GM12892 (cell line): Measurements from ENCODE around the gene RBFA.

Source experiments
- POLR2A ChIP-seq: IDR thresholded peaks from 2 replicates; pipeline ENCODE4 v1.6.1; 2011; ENCODE audit warnings: low read depth, low read length, control low read depth
- POLR2AphosphoS5 ChIP-seq: IDR thresholded peaks from 2 replicates; pipeline ENCODE4 v1.6.1; 2011; ENCODE audit warnings: low read depth, low read length, control low read depth
- TAF1 ChIP-seq: IDR thresholded peaks from 2 replicates; pipeline ENCODE4 v1.6.1; 2011; ENCODE audit warnings: low read depth, mild to moderate bottlenecking, control low read depth, low read length, borderline replicate concordance

- TF ChIP-seq POLR2AphosphoS5 (no peak), TAF1 (no peak), POLR2A (no peak)
Observed at GRCh38 chr18:80029690-80030089, 4.5 kb upstream of the RBFA start.
